Right lobe of liver (tissue), 4 donors: ENCODE measurements around the gene CAMTA1.

Source experiments
- CTCF ChIP-seq, 4 donors: fragments of 200-600 bp in 3 of 4; fragments of 450-650 bp in 1 of 4; IDR thresholded peaks; one replicate each; pipeline versions ENCODE4 v1.5.1 to v1.8.0; 2016 to 2022; ENCODE audit warnings: antibody characterized with exemption in 4 of 4, mild to moderate bottlenecking in 2 of 4
- POLR2A ChIP-seq: fragments of 450-650 bp; IDR thresholded peaks from one replicate; pipeline ENCODE4 v1.6.1; 2017; ENCODE audit warnings: antibody characterized with exemption, mild to moderate bottlenecking
- donor health status: DM: no; HTN: no; CAD: no.
- donor health status: DM: no; HTN: no; CAD: no.
- donor health status: DM: no; HTN: yes; CAD: no.

GRCh38 chr1:6965083-6965934 is 180.1 kb downstream of the CAMTA1 start:
- TF ChIP-seq CTCF (IDR thresholded peaks at IDR 0.05) (no peak), POLR2A (no peak)
